DOHH2 (cell line): ENCODE data around the gene IQSEC2.

ENCODE experiments used
- H3F3A ChIP-seq: fragments of 200-600 bp; sonication (generic), shearing (Covaris generic); 2 replicates; pipeline ENCODE4 v1.6.0; 2016; ENCODE audit warnings: antibody characterized with exemption, mild to moderate bottlenecking; ENCODE audit not compliant: control insufficient read depth, insufficient read depth
- H3K27ac ChIP-seq: fragments of 200-600 bp; sonication (generic); 2 replicates; pipeline ENCODE4 v1.5.1; 2014; ENCODE audit warnings: low read depth, mild to moderate bottlenecking, low read length, moderate library complexity
- H3K27me3 ChIP-seq: fragments of 200-600 bp; sonication (generic); 2 replicates; pipeline ENCODE4 v1.6.1; 2014; ENCODE audit warnings: mild to moderate bottlenecking, low read length, mixed read lengths; ENCODE audit not compliant: control insufficient read depth
- H3K36me3 ChIP-seq: fragments of 200-600 bp; sonication (generic); 2 replicates; pipeline ENCODE4 v1.6.1; 2014; ENCODE audit warnings: mild to moderate bottlenecking, low read length, moderate library complexity, mixed read lengths; ENCODE audit not compliant: control insufficient read depth
- H3K4me1 ChIP-seq: fragments of 200-600 bp; sonication (generic); 2 replicates; pipeline ENCODE4 v1.6.1; 2014; ENCODE audit warnings: mild to moderate bottlenecking, low read length, mixed read lengths; ENCODE audit not compliant: control insufficient read depth
- H3K4me2 ChIP-seq: fragments of 200-600 bp; sonication (generic); 2 replicates; pipeline ENCODE4 v1.6.0; 2014; ENCODE audit warnings: mild to moderate bottlenecking, low read length, moderate library complexity
- H3K4me3 ChIP-seq: fragments of 200-600 bp; sonication (generic); 2 replicates; pipeline ENCODE4 v1.5.1; 2014; ENCODE audit warnings: mild to moderate bottlenecking, low read length, mixed read lengths
- H3K79me2 ChIP-seq: fragments of 200-600 bp; sonication (generic); 2 replicates; pipeline ENCODE4 v1.6.1; 2014; ENCODE audit warnings: mild to moderate bottlenecking, low read length, mixed read lengths; ENCODE audit not compliant: control insufficient read depth
- H3K9me2 ChIP-seq: fragments of 200-600 bp; sonication (generic); replicated peaks from 2 replicates; pipeline ENCODE4 v1.6.1; 2014; ENCODE audit warnings: mild to moderate bottlenecking, low read length, mixed read lengths; ENCODE audit not compliant: control insufficient read depth
- H3K9me3 ChIP-seq: fragments of 200-600 bp; sonication (generic); 2 replicates; pipeline ENCODE4 v1.6.1; 2014; ENCODE audit warnings: antibody characterized with exemption, low read length, mixed read lengths; ENCODE audit not compliant: control insufficient read depth, insufficient read depth
- H4K20me1 ChIP-seq: fragments of 200-600 bp; sonication (generic); 2 replicates; pipeline ENCODE4 v1.6.0; 2014; ENCODE audit warnings: low read depth, mild to moderate bottlenecking, antibody characterized with exemption, low read length, moderate library complexity; ENCODE audit not compliant: control insufficient read depth, insufficient read depth
- CTCF ChIP-seq: fragments of 200-600 bp; sonication (generic); IDR thresholded peaks from one replicate; pipeline ENCODE4 v1.5.1; 2014; ENCODE audit warnings: antibody characterized with exemption, mild to moderate bottlenecking, low read depth, low read length; ENCODE audit not compliant: poor library complexity, severe bottlenecking
- EZH2phosphoT487 ChIP-seq: fragments of 200-600 bp; sonication (generic); IDR thresholded peaks from 2 replicates; pipeline ENCODE4 v1.6.1; 2017; ENCODE audit warnings: borderline replicate concordance, mild to moderate bottlenecking, antibody characterized with exemption, low read length, moderate library complexity, mixed read lengths

IQSEC2 gene

GRCh38 chrX:53283567-53283966 is 2.2 kb upstream of the IQSEC2 start:
- peaks cover 16% of the 10 kb centered on the region for H3K4me1 ChIP-seq
- TF ChIP-seq EZH2phosphoT487 (no peak), CTCF (no peak)
- H3K36me3 ChIP-seq: no peaks in the 10 kb centered on the region

GRCh38 chrX:53283099-53283498 is 1.7 kb upstream of the IQSEC2 start:
- Histone ChIP-seq H3K36me3 (no peaks in the 10 kb centered on the region), H3K9me2 (no peaks in the 10 kb centered on the region), H3K9me3 (no peaks in the 10 kb centered on the region), H3K4me1 (peaks cover 12% of the 10 kb centered on the region), H4K20me1 (no peaks in the 10 kb centered on the region), H3K79me2 (no peaks in the 10 kb centered on the region), H3K4me3 (no peak overlapping the region), H3K27ac (no peak overlapping the region), H3F3A (no peaks in the 10 kb centered on the region), H3K4me2 (no peak overlapping the region), H3K27me3 (no peaks in the 10 kb centered on the region)
- TF ChIP-seq CTCF: no peak
- no peak for TF ChIP-seq EZH2phosphoT487

More at GRCh38 chrX:53283567-53283966, 2.2 kb upstream of the IQSEC2 start:
- H4K20me1 ChIP-seq: no peaks in the 10 kb centered on the region
- H3K4me3 ChIP-seq: no peak overlapping the region
- H3K27me3 ChIP-seq: no peaks in the 10 kb centered on the region
- no peaks in the 10 kb centered on the region for H3K9me2 ChIP-seq
- no peaks in the 10 kb centered on the region for H3K79me2 ChIP-seq
- no peaks in the 10 kb centered on the region for H3F3A ChIP-seq
- no peak overlapping the region for H3K27ac ChIP-seq
- H3K4me2 ChIP-seq: no peak overlapping the region
- H3K9me3 ChIP-seq: no peaks in the 10 kb centered on the region

GRCh38 chrX:53281963-53282695 is 745 bp upstream of the IQSEC2 start:
- no peak overlapping the region for H3K4me3 ChIP-seq
- no peak overlapping the region for H3K27ac ChIP-seq

More at GRCh38 chrX:53281963-53282695, 745 bp upstream of the IQSEC2 start:
- TF ChIP-seq EZH2phosphoT487 (no peak), CTCF (no peak)
- H3K4me2 ChIP-seq: no peak overlapping the region
- H3K79me2 ChIP-seq: no peaks in the 10 kb centered on the region
- H3K9me3 ChIP-seq: no peaks in the 10 kb centered on the region
- no peaks in the 10 kb centered on the region for H3K36me3 ChIP-seq
- H3K9me2 ChIP-seq: no peaks in the 10 kb centered on the region
- H3K27me3 ChIP-seq: no peaks in the 10 kb centered on the region
- peaks cover 2% of the 10 kb centered on the region for H3K4me1 ChIP-seq
- H4K20me1 ChIP-seq: no peaks in the 10 kb centered on the region
- no peaks in the 10 kb centered on the region for H3F3A ChIP-seq
